H1 (cell line): Measurements from ENCODE around the gene ABHD6. TPM values are rescaled to one million over a fixed set of nuclear protein-coding genes. Genes with fewer than 3 reads are reported as not detected.

Experiments used
- CTCF ChIA-PET: fragments of 300-600 bp; sonication (Branson Sonifier 250); formaldehyde crosslinking; loops from one replicate; lab custom pipeline; 2021; ENCODE audit not compliant: partially characterized antibody; lab: Charles Lee
- POLR2A ChIA-PET: fragments of 300-600 bp; sonication (Branson Sonifier 250); formaldehyde crosslinking; loops from one replicate; lab custom pipeline; 2021; ENCODE audit warnings: inconsistent platforms; ENCODE audit not compliant: partially characterized antibody; lab: Charles Lee
- DNase-seq, 2 experiments: peaks; one replicate each; pipeline versions ENCODE4 v3.0.0 to v3.0.0-alpha.2; 2010 to 2022; ENCODE audit warnings: low spot score in 2 of 2, low read depth in 1 of 2, mixed read lengths in 1 of 2
- FAIRE-seq: peaks from 2 replicates; lab custom pipeline; 2011; peaks lifted over from hg19 to GRCh38; lab: Jason Lieb, UNC
- H2AFZ ChIP-seq: 2 replicates; pipeline ENCODE4 v1.8.1; 2012; ENCODE audit warnings: low read length, inconsistent platforms
- H2AK5ac ChIP-seq: 2 replicates; pipeline ENCODE4 v1.6.1; 2013; ENCODE audit warnings: low read depth, low read length
- H2BK120ac ChIP-seq: replicated peaks from 2 replicates; pipeline ENCODE3; 2013; ENCODE audit warnings: low read depth, low read length, inconsistent platforms
- H2BK12ac ChIP-seq: 2 replicates; pipeline ENCODE4 v1.6.1; 2013; ENCODE audit warnings: low read depth, low read length
- H2BK15ac ChIP-seq: 2 replicates; pipeline ENCODE4 v1.6.1; 2013; ENCODE audit warnings: low read length
- H2BK20ac ChIP-seq: 2 replicates; pipeline ENCODE4 v1.6.1; 2013; ENCODE audit warnings: low read length
- H2BK5ac ChIP-seq: 2 replicates; pipeline ENCODE4 v1.6.1; 2013; ENCODE audit warnings: low read depth, low read length
- H3K14ac ChIP-seq: 2 replicates; pipeline ENCODE4 v1.6.1; 2013; ENCODE audit warnings: inconsistent platforms; ENCODE audit not compliant: insufficient read length
- H3K18ac ChIP-seq: 2 replicates; pipeline ENCODE4 v1.6.1; 2013; ENCODE audit warnings: low read length; ENCODE audit errors: extremely low read depth
- H3K23ac ChIP-seq: 2 replicates; pipeline ENCODE4 v1.6.1; 2013; ENCODE audit warnings: inconsistent platforms; ENCODE audit not compliant: insufficient read length
- H3K23me2 ChIP-seq: 2 replicates; pipeline ENCODE4 v1.6.1; 2013; ENCODE audit warnings: low read depth, low read length
- H3K27ac ChIP-seq: 2 replicates; pipeline ENCODE4 v1.6.1; 2011; ENCODE audit warnings: low read depth, low read length, inconsistent platforms
- H3K27me3 ChIP-seq, 4 experiments: replicated peaks in 1 of 4; 1 replicate in 1 of 4; 2 replicates in 3 of 4; pipeline versions ENCODE4 v1.6.1 to v1.8.1; 2011 to 2013; ENCODE audit warnings: low read length in 3 of 4, mild to moderate bottlenecking in 3 of 4, inconsistent platforms in 2 of 4, mixed read lengths in 2 of 4, moderate library complexity in 1 of 4; ENCODE audit not compliant: control insufficient read depth in 3 of 4, insufficient read depth in 3 of 4; ENCODE audit errors: extremely low read depth in 1 of 4
- H3K36me3 ChIP-seq, 4 experiments: 2 replicates each; pipeline versions ENCODE4 v1.6.1 to v1.8.1; 2011 to 2013; ENCODE audit warnings: mild to moderate bottlenecking in 4 of 4, low read length in 3 of 4, moderate library complexity in 2 of 4, control low read depth in 1 of 4, inconsistent platforms in 1 of 4; ENCODE audit not compliant: insufficient read depth in 4 of 4, control insufficient read depth in 2 of 4
- H3K4ac ChIP-seq: replicated peaks from 2 replicates; pipeline ENCODE3; 2013; ENCODE audit warnings: low read length, low read depth, mixed read lengths, inconsistent platforms; ENCODE audit not compliant: insufficient read length
- H3K4me1 ChIP-seq, 4 experiments: replicated peaks in 1 of 4; 1 replicate in 1 of 4; 2 replicates in 3 of 4; pipeline versions ENCODE4 v1.6.1 to v1.8.1; 2011 to 2013; ENCODE audit warnings: low read length in 3 of 4, inconsistent platforms in 2 of 4, mixed read lengths in 1 of 4; ENCODE audit not compliant: insufficient read depth in 4 of 4, control insufficient read depth in 3 of 4
- H3K4me2 ChIP-seq, 2 experiments: 2 replicates each; pipeline versions ENCODE4 v1.6.1 to v1.8.1; 2011 to 2013; ENCODE audit warnings: low read depth in 2 of 2, low read length in 2 of 2, control low read depth in 1 of 2, inconsistent platforms in 1 of 2, mild to moderate bottlenecking in 1 of 2; ENCODE audit not compliant: insufficient read depth in 1 of 2
- H3K4me3 ChIP-seq, 4 experiments: fragments of 200-600, 300-600 bp in 1 of 4; sonication (generic), shearing (Covaris generic), sonication (Bioruptor Twin) in 1 of 4; 2 replicates each; pipeline versions ENCODE4 v1.5.1 to v1.8.1; 2011 to 2016; ENCODE audit warnings: low read length in 4 of 4, low read depth in 3 of 4, control low read depth in 2 of 4, inconsistent platforms in 2 of 4, mild to moderate bottlenecking in 2 of 4, mixed read lengths in 1 of 4, moderate library complexity in 1 of 4; ENCODE audit not compliant: insufficient read depth in 2 of 4; ENCODE audit errors: extremely low read depth in 1 of 4
- H3K56ac ChIP-seq: replicated peaks from 2 replicates; pipeline ENCODE3; 2013; ENCODE audit warnings: low read depth, mild to moderate bottlenecking, mixed read lengths, low read length, inconsistent platforms; ENCODE audit not compliant: insufficient read length
- H3K79me1 ChIP-seq: 2 replicates; pipeline ENCODE4 v1.6.1; 2013; ENCODE audit warnings: low read depth, low read length, control low read depth
- H3K79me2 ChIP-seq, 2 experiments: 2 replicates each; pipeline versions ENCODE4 v1.6.1 to v1.8.1; 2012 to 2013; ENCODE audit warnings: low read length in 2 of 2, mild to moderate bottlenecking in 2 of 2, inconsistent platforms in 1 of 2; ENCODE audit not compliant: insufficient read depth in 2 of 2, control insufficient read depth in 1 of 2
- H3K9ac ChIP-seq, 4 experiments: replicated peaks in 1 of 4; 1 replicate in 1 of 4; 2 replicates in 3 of 4; pipeline versions ENCODE4 v1.6.1 to v1.8.1; 2011 to 2013; ENCODE audit warnings: low read depth in 3 of 4, low read length in 3 of 4, control low read depth in 2 of 4, mild to moderate bottlenecking in 2 of 4, moderate library complexity in 2 of 4, inconsistent platforms in 1 of 4; ENCODE audit errors: extremely low read depth in 1 of 4
- H3K9me3 ChIP-seq, 2 experiments: 2 replicates each; pipeline versions ENCODE4 v1.6.1 to v1.8.1; 2012 to 2013; ENCODE audit warnings: mild to moderate bottlenecking in 2 of 2, moderate library complexity in 2 of 2, control low read depth in 1 of 2, inconsistent platforms in 1 of 2, low read depth in 1 of 2, low read length in 1 of 2, mixed read lengths in 1 of 2; ENCODE audit not compliant: insufficient read depth in 2 of 2
- H4K20me1 ChIP-seq, 2 experiments: replicated peaks in 1 of 2; 2 replicates each; pipeline versions ENCODE3 to v1.8.1; 2011 to 2013; ENCODE audit warnings: inconsistent platforms in 2 of 2, low read length in 2 of 2, mild to moderate bottlenecking in 1 of 2; ENCODE audit not compliant: insufficient read depth in 2 of 2, control insufficient read depth in 1 of 2
- H4K5ac ChIP-seq: 2 replicates; pipeline ENCODE4 v1.6.1; 2013; ENCODE audit warnings: low read length, low read depth, mixed read lengths, inconsistent platforms; ENCODE audit not compliant: insufficient read length
- H4K8ac ChIP-seq: 2 replicates; pipeline ENCODE4 v1.8.0; 2013; ENCODE audit warnings: mild to moderate bottlenecking, moderate library complexity, low read length, inconsistent platforms; ENCODE audit not compliant: insufficient read depth; ENCODE audit errors: extremely low read depth
- H4K91ac ChIP-seq: replicated peaks from 2 replicates; pipeline ENCODE3; 2013; ENCODE audit warnings: low read length, mixed read lengths, inconsistent platforms; ENCODE audit not compliant: insufficient read length
- CTBP2 ChIP-seq: IDR thresholded peaks from 2 replicates; pipeline ENCODE4 v1.7.0; 2011; ENCODE audit warnings: borderline replicate concordance, mild to moderate bottlenecking, moderate library complexity, mixed read lengths, low read length; ENCODE audit not compliant: insufficient read depth, insufficient read length
- EP300 ChIP-seq, 2 experiments: IDR thresholded peaks; 1 replicate in 1 of 2; 2 replicates in 1 of 2; pipeline ENCODE4 v1.6.1; 2011 to 2012; ENCODE audit warnings: low read depth in 2 of 2, low read length in 2 of 2, mild to moderate bottlenecking in 2 of 2, borderline replicate concordance in 1 of 2, inconsistent platforms in 1 of 2, moderate library complexity in 1 of 2
- KDM5A ChIP-seq: fragments of 200-600 bp; IDR thresholded peaks from 2 replicates; pipeline ENCODE4 v1.7.1; 2012; ENCODE audit warnings: mild to moderate bottlenecking, low read length, inconsistent platforms, mixed read lengths
- MAFK ChIP-seq: IDR thresholded peaks from 2 replicates; pipeline ENCODE4 v1.6.1; 2012; ENCODE audit warnings: low read depth, mild to moderate bottlenecking, improper control_type of control experiment, low read length
- NRF1 ChIP-seq: IDR thresholded peaks from 2 replicates; pipeline ENCODE4 v1.6.1; 2011; ENCODE audit warnings: mild to moderate bottlenecking, low read depth, low read length, improper control_type of control experiment
- POLR2AphosphoS5 ChIP-seq: IDR thresholded peaks from 2 replicates; pipeline ENCODE4 v1.6.1; 2011; ENCODE audit warnings: low read depth, low read length
- POU5F1 ChIP-seq: IDR thresholded peaks from 2 replicates; pipeline ENCODE4 v1.6.1; 2011; ENCODE audit warnings: low read depth, mild to moderate bottlenecking, low read length, moderate library complexity
- SAP30 ChIP-seq: fragments of 300-600 bp; sonication (generic); IDR thresholded peaks from 2 replicates; pipeline ENCODE4 v1.7.1; 2012; ENCODE audit warnings: low read length, moderate library complexity, mild to moderate bottlenecking, inconsistent platforms; ENCODE audit not compliant: insufficient read depth, insufficient replicate concordance
- SIN3A ChIP-seq, 2 experiments: IDR thresholded peaks in 1 of 2; conservative IDR thresholded peaks in 1 of 2; 2 replicates each; pipeline ENCODE4 v1.6.1; 2011 to 2012; ENCODE audit warnings: low read length in 2 of 2, improper control_type of control experiment in 1 of 2, low read depth in 1 of 2, mild to moderate bottlenecking in 1 of 2
- SIRT6 ChIP-seq: IDR thresholded peaks from one replicate; pipeline ENCODE4 v1.7.1; 2012; ENCODE audit warnings: low read length, inconsistent platforms
- SP1 ChIP-seq: IDR thresholded peaks from 2 replicates; pipeline ENCODE4 v1.6.1; 2011; ENCODE audit warnings: low read depth, low read length
- SUZ12 ChIP-seq: fragments of 200-600 bp; sonication (generic); IDR thresholded peaks from 2 replicates; pipeline ENCODE4 v1.6.1; 2012; ENCODE audit warnings: mild to moderate bottlenecking, inconsistent platforms, low read length, moderate library complexity, mixed read lengths
- WGBS, 2 experiments: shearing (Covaris generic) in 1 of 2; methylation state at CpG; one replicate each; pipeline versions ENCODE4 v1.1.6 to v1.1.7; 2013 to 2015; ENCODE audit warnings: low lambda C conversion rate in 2 of 2, mixed read lengths in 2 of 2, inconsistent platforms in 1 of 2, low coverage in 1 of 2, missing lambda C conversion rate in 1 of 2; ENCODE audit not compliant: insufficient replicate concordance in 2 of 2, insufficient coverage in 1 of 2, insufficient read length in 1 of 2; ENCODE audit errors: extremely low coverage in 1 of 2, missing lambda C conversion rate in 1 of 2; 5-methylcytosine and 5-hydroxymethylcytosine counted together
- polyA plus RNA-seq, 7 experiments: library from polyadenylated mRNA; depleted of rRNA in 3 of 7; stranded (reverse) in 5 of 7; unstranded in 2 of 7; fragments of >200 nt in 5 of 7; fragments of 200-250 nt in 2 of 7; gene quantifications; 1 replicate in 5 of 7; 2 replicates in 1 of 7; 4 replicates in 1 of 7; pipeline versions ENCODE4 v1.2.1 to v1.2.3, GENCODE V29; 2011 to 2013; ENCODE audit warnings: missing spikeins in 2 of 7, mixed read lengths in 2 of 7
- total RNA-seq: library from RNA; stranded (reverse); fragmentation: NEBNext Ultra II Directional; extraction: Animal tissue kit (Norgen Biotek cat#: 25700); gene quantifications from 2 replicates; pipeline ENCODE4 v1.2.1, GENCODE V29; 2021

The ABHD6 gene
- total and polyA plus RNA-seq, 2 of the 8 experiments (the other 6 are each of a cell fraction or from before 2014, with no cell fraction given) = 5.9 to 6.6 TPM

- no peak overlapping the region for H2AFZ ChIP-seq
- H3K79me2 ChIP-seq = no peaks in the 10 kb centered on the region
- POLR2A ChIA-PET = interaction anchor here (1.7 kb wide), 1 partner anchor 109 kb away, joined by 6 read pairs; no protein-coding TSS in a partner anchor
- no peak overlapping the region for H3K4ac ChIP-seq
- TF ChIP-seq KDM5A (no peak), SIN3A (conservative IDR thresholded peaks at IDR 0.05 in 1 of 2, IDR thresholded peaks at IDR 0.05 in 1 of 2; ENCODE audit: low read depth in 1 of 2, low read length in 2 of 2) (no peak), SIRT6 (no peak), NRF1 (no peak), SAP30 (no peak), SP1 (no peak), POU5F1 (no peak), MAFK (no peak), POLR2AphosphoS5 (no peak), SUZ12 (no peak), CTBP2 (no peak), EP300 (IDR thresholded peaks at IDR 0.05; ENCODE audit: borderline replicate concordance in 1 of 2, low read depth in 2 of 2, low read length in 2 of 2) (no peak)
- no peak overlapping the region for H4K8ac ChIP-seq
- H2BK15ac ChIP-seq = no peak overlapping the region
- no peaks in the 10 kb centered on the region; a peak in 1 of 7 replicates for H3K27me3 ChIP-seq
- no peak overlapping the region; a peak in 1 of 7 replicates for H3K9ac ChIP-seq
- no peak overlapping the region for H3K4me3 ChIP-seq
- 86% methylated on average over 6 of the region's 6 CpGs; no CpG with 5 or more reads in 1 of the 2 experiments for WGBS, 2 experiments
- no peaks in the 10 kb centered on the region for H3K9me3 ChIP-seq
- no peak overlapping the region for H3K56ac ChIP-seq
- no peak overlapping the region for H3K18ac ChIP-seq
- no peak overlapping the region for H2AK5ac ChIP-seq
- no peak overlapping the region for H4K5ac ChIP-seq
- no peak overlapping the region for H3K4me2 ChIP-seq
- H3K36me3 ChIP-seq = no peaks in the 10 kb centered on the region
- H3K23me2 ChIP-seq = 0 out of 2 replicates have a peak, but pooled peaks cover 1% of the 10 kb centered on the region
- no peak overlapping the region for H3K14ac ChIP-seq
- no peak overlapping the region for H3K27ac ChIP-seq
- no peak overlapping the region for H4K91ac ChIP-seq
- no peak overlapping the region for H2BK12ac ChIP-seq
- no peak for FAIRE-seq
- DNase-seq = no peak
- no peak overlapping the region for H2BK120ac ChIP-seq
- no peak overlapping the region for H2BK20ac ChIP-seq
- H2BK5ac ChIP-seq = no peak overlapping the region
- H4K20me1 ChIP-seq = no peaks in the 10 kb centered on the region
- no peak overlapping the region for H3K23ac ChIP-seq
- H3K4me1 ChIP-seq = peaks cover 0 to 3% (median 0%) of the 10 kb centered on the region in 4 experiments; a peak in 1 of 7 replicates
- no peaks in the 10 kb centered on the region for H3K79me1 ChIP-seq
- CTCF ChIA-PET = interaction anchor here (1.1 to 14.4 kb wide), 6 partner anchors 11 to 124 kb away, joined by 3 to 177 read pairs (median 26); partner anchors contain the start of genes HTD2 and RPP14
These were observed 59.3 kb downstream of the ABHD6 start for GRCh38 chr3:58296843-58297242.
